WI38 (cell line): Measurements from ENCODE around the gene KIAA0319L.

Source experiments
- H3K4me3 ChIP-seq: 2 replicates; pipeline ENCODE4 v1.5.1; 2011; ENCODE audit warnings: low read depth, mild to moderate bottlenecking, control low read depth, low read length
- TF ChIP-seq, protein P1 (sequence below): IDR thresholded peaks from 2 replicates; pipeline ENCODE4 v1.5.1; 2012; ENCODE audit warnings: low read depth, mild to moderate bottlenecking, control low read depth, low read length

Gene KIAA0319L

DNA sequence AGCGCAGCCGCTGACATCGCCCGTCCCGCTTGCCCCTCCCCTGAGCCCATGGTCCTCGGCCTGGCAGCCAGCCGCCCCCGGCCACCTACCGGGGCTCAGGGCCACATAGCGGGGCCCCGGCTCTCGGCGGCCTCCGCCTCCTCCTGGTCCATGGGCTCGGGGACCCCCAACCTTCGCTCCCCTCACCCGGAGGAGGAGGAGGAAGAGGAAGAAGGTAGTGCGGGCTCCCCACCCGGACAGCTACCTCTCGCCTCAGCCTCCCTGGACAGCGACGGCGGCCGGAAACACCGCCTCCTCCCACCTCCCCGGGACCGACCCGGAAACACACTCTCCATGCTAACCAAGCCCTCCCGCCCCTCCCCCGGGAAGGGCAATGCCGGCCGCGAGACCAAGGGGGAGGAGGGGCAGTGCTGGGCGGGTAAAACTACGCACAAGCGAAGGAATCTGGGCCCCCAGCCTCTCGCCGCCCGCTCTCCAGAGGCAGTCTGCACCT lies at the start of gene KIAA0319L:
KIAA0319L (minus strand) TSS at position 286 of the 493 bp plus-strand sequence. CDS start 2,912 bp downstream, outside the sequence.
- TF ChIP-seq, protein P1, sequence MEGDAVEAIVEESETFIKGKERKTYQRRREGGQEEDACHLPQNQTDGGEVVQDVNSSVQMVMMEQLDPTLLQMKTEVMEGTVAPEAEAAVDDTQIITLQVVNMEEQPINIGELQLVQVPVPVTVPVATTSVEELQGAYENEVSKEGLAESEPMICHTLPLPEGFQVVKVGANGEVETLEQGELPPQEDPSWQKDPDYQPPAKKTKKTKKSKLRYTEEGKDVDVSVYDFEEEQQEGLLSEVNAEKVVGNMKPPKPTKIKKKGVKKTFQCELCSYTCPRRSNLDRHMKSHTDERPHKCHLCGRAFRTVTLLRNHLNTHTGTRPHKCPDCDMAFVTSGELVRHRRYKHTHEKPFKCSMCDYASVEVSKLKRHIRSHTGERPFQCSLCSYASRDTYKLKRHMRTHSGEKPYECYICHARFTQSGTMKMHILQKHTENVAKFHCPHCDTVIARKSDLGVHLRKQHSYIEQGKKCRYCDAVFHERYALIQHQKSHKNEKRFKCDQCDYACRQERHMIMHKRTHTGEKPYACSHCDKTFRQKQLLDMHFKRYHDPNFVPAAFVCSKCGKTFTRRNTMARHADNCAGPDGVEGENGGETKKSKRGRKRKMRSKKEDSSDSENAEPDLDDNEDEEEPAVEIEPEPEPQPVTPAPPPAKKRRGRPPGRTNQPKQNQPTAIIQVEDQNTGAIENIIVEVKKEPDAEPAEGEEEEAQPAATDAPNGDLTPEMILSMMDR, result no peak
- peak within 1 kb of the TSS; percentile 93 for H3K4me3 ChIP-seq

DNA sequence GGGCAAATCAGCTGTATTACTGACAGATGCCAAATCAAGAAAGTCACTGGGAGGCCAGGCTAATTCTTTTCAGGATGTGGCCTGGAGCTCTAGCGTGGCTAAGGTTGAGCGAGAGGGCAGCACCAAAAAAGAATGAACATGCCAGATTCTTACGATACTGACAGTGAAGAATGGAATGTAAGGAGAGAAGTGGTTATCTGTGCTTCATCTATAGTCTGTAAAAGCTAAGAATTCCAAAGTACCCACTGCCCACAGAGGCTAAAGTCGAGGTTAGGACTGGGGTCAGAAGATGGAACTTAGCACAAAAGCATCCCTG lies 48.6 kb upstream of the KIAA0319L start:
- no peak overlapping the region for H3K4me3 ChIP-seq

DNA sequence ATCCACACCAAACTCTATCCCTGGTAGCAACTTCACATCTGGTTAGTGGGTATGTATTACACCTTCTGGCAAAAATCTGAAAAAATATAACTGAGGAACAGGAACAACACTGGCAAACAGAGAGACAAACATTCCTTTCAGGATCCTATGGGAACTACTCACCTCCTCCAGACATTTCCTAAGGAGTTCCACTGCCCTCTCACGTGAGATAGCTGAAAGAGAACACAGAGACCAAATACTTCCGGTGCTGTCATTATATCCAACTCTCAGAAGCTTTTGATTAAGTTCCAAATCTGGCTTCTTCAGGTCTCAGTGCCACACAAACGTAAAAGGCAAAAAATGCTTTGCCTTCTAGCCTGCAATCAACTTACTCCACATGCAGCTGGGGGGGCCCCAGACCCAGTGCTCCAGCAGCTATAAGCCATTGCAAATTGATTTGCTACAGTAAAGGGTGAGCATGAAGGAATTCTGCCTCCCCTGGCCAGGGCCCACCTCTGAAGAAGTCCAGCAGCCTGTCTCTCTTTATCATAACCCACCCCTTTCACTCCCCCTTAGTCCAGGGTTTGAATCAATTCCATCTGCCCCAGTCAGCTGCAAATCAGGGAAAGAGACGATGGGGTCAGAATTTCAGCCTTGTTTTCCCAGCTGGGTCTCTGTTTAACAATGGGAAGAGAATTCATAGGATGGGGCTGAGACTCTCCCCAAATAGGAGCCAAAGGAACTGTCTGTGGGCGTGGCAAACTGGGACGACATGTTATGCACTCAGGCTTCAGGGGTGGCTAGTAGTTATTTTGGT lies 48.1 kb upstream of the KIAA0319L start:
- TF ChIP-seq, protein P1, result no peak
- H3K4me3 ChIP-seq, result no peak overlapping the region

More for the DNA sequence above, 48.6 kb upstream of the KIAA0319L start:
- TF ChIP-seq, protein P1, result no peak

DNA sequence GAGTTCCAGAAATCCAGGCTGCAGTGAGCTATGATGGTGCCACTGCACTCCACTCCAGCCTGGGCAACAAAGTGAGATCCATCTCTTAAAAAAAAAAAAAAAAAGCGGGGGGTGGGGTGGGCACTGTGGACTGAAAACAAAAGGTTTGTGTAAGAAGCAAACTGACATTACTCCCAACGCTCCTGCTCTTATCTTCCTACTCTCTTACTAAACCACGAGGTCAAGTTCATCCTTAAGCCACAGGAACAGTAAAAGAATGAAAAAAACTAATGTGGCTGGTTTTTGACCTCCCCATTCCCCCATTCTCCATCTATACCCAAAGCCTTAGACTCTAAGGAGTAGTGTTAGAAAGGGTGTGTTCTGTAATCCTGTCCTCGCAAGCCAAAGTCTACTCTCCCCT lies 46.7 kb upstream of the KIAA0319L start:
- TF ChIP-seq, protein P1, result no peak
- no peak overlapping the region for H3K4me3 ChIP-seq

DNA sequence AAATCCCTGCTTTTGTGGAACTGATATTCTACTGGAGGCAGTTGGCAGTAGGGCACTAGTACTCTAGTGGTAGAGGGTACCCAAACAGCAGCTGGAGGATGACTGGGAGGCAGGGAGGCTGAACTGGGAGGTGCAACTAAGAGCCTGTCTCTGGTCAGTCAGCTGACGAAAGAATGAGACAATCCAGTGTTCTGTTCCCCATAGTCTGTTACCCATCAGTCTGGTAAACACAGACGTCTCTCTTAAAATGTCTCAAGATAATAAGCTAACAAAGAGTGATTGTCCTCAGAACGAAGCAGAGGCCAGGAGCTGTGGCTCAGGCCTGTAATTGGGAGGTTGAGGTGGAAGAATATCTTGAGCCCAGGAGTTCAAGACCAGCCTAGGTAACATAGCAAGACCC lies 46.3 kb upstream of the KIAA0319L start:
- H3K4me3 ChIP-seq, result no peak overlapping the region
- TF ChIP-seq, protein P1, result no peak

DNA sequence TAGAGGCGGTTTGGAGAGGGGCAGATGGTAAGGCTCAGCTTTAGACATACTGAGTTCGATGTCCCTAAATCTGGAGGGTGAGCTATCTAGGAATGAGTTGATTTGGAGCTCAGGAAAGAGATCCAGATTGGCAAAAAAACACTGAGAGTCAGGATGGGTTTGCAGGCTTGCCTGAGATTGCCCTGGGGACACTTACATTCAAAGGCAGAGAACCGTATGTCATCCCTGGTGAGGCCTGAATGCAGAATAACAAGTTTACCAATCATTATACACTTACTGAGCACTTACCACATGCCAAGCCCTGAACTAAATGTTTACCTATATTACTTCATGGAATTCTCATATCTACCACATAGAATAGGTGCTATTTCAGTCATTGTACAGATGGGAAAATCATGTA lies 43.4 kb upstream of the KIAA0319L start:
- TF ChIP-seq, protein P1, result no peak
- no peak overlapping the region for H3K4me3 ChIP-seq

DNA sequence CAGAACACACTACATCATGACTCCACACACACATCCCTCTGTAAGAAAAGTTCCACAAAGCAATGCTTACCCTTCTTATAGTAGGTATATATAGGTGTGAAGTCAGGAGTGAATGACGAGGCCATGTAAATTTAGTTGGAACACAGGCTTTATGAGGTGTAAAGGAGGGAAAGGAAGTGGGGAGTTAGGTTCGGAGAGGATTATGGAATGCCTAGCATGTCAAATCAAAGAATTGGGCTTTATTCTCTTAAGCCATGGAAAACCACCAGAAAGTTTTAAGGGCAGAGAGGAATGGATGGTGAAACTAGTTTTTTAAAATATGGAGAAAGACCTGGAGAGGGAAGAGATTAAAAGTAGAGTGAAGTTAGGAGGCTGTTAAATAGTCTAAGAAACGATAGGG lies 42.2 kb upstream of the KIAA0319L start:
- TF ChIP-seq, protein P1, result no peak
- H3K4me3 ChIP-seq, result no peak overlapping the region
